HepG2 (cell line): ENCODE measurements around the gene OR10P1. TPM values are rescaled to one million over a fixed set of nuclear protein-coding genes. Genes with fewer than 3 reads are reported as not detected.

ENCODE experiments used
- ATAC-seq: fragments of 200-7000 bp; cut with Tn5 transposase; 3 replicates; pipeline ENCODE4 v1.9.1; 2020; ENCODE audit warnings: mild to moderate bottlenecking, moderate library complexity
- BruUV-seq: library from RNA; stranded (reverse); fragments of 400-500 nt; replicated peaks from 2 replicates; lab custom pipeline; 2021; lab: Mats Ljungman, UMichigan
- CTCF ChIA-PET: fragments of 300-600 bp; formaldehyde crosslinking; extraction: SDS; loops from one replicate; lab custom pipeline; 2021; ENCODE audit warnings: low total read pairs, inconsistent platforms, low intra/inter-chr PET ratio; lab: Yijun Ruan, JAX
- POLR2A ChIA-PET: fragments of 350-600 bp; sonication (Branson Sonifier 250); formaldehyde crosslinking; loops from one replicate; lab custom pipeline; 2020; ENCODE audit warnings: antibody characterized with exemption, inconsistent platforms; lab: Yijun Ruan, JAX
- DNase-seq: peaks from one replicate; pipeline ENCODE4 v3.0.0-alpha.2; 2015; ENCODE audit warnings: low spot score
- FAIRE-seq: peaks from 3 replicates; lab custom pipeline; 2011; peaks lifted over from hg19 to GRCh38; lab: Jason Lieb, UNC
- H2AFZ ChIP-seq: one replicate; pipeline ENCODE4 v1.6.1; 2011; ENCODE audit warnings: low read length, inconsistent platforms
- H3K27ac ChIP-seq: fragments of 300-600 bp; 3 replicates; pipeline ENCODE4 v1.8.0; 2011; ENCODE audit warnings: mixed run types, mild to moderate bottlenecking, mixed read lengths, low read length, inconsistent platforms; ENCODE audit not compliant: insufficient read depth; ENCODE audit errors: extremely low read length
- H3K27me3 ChIP-seq, 2 experiments: fragments of 200-600 bp in 1 of 2; 2 replicates in 1 of 2; 3 replicates in 1 of 2; pipeline versions ENCODE4 v1.6.0 to v1.8.0; 2011; ENCODE audit warnings: low read length in 2 of 2, mild to moderate bottlenecking in 2 of 2, moderate library complexity in 2 of 2, inconsistent platforms in 1 of 2; ENCODE audit not compliant: insufficient read depth in 2 of 2, control insufficient read depth in 1 of 2
- H3K36me3 ChIP-seq, 2 experiments: fragments of 200-600 bp in 1 of 2; replicated peaks in 1 of 2; 2 replicates in 1 of 2; 3 replicates in 1 of 2; pipeline versions ENCODE4 v1.5.1 to v1.8.0; 2011; ENCODE audit warnings: low read length in 2 of 2, inconsistent platforms in 1 of 2; ENCODE audit not compliant: insufficient read depth in 2 of 2, control insufficient read depth in 1 of 2
- H3K4me1 ChIP-seq: 2 replicates; pipeline ENCODE4 v1.5.1; 2012; ENCODE audit warnings: low read length, inconsistent platforms; ENCODE audit not compliant: insufficient read depth
- H3K4me2 ChIP-seq: 2 replicates; pipeline ENCODE4 v1.6.0; 2011; ENCODE audit warnings: low read depth, low read length, inconsistent platforms
- H3K4me3 ChIP-seq, 3 experiments: fragments of 200-600 bp in 1 of 3; sonication (generic), shearing (Covaris generic) in 1 of 3; replicated peaks in 1 of 3; 2 replicates each; pipeline ENCODE4 v1.5.1; 2011 to 2016; ENCODE audit warnings: low read length in 3 of 3, inconsistent platforms in 2 of 3, low read depth in 2 of 3, mild to moderate bottlenecking in 2 of 3, control low read depth in 1 of 3, mixed read lengths in 1 of 3; ENCODE audit not compliant: insufficient read depth in 1 of 3
- H3K79me2 ChIP-seq: one replicate; pipeline ENCODE4 v1.6.1; 2011; ENCODE audit warnings: low read length, inconsistent platforms; ENCODE audit not compliant: insufficient read depth
- H3K9ac ChIP-seq: 2 replicates; pipeline ENCODE4 v1.6.0; 2011; ENCODE audit warnings: mild to moderate bottlenecking, low read depth, low read length, inconsistent platforms; ENCODE audit not compliant: insufficient read depth
- H3K9me3 ChIP-seq: 2 replicates; pipeline ENCODE4 v1.5.1; 2012; ENCODE audit warnings: mild to moderate bottlenecking, low read length
- H4K20me1 ChIP-seq: 2 replicates; pipeline ENCODE4 v1.6.0; 2011; ENCODE audit warnings: inconsistent platforms, mild to moderate bottlenecking, low read length, moderate library complexity; ENCODE audit not compliant: insufficient read depth
- CERS6 ChIP-seq: sonication (generic); formaldehyde crosslinking; IDR thresholded peaks from 2 replicates; pipeline ENCODE4 v1.5.0; 2020; ENCODE audit warnings: missing genetic modification reagents
- DZIP1 ChIP-seq: sonication (generic); formaldehyde crosslinking; IDR thresholded peaks from 2 replicates; pipeline ENCODE4 v1.5.0; 2020; ENCODE audit warnings: mild to moderate bottlenecking, missing genetic modification reagents
- JUND ChIP-seq: sonication (generic); formaldehyde crosslinking; IDR thresholded peaks from 2 replicates; pipeline ENCODE4 v1.8.0; 2022; ENCODE audit warnings: mild to moderate bottlenecking, missing genetic modification reagents
- NFATC3 ChIP-seq: sonication (generic); formaldehyde crosslinking; IDR thresholded peaks from 2 replicates; pipeline ENCODE4 v1.5.1; 2020; ENCODE audit warnings: mild to moderate bottlenecking, missing genetic modification reagents
- PCBP2 ChIP-seq: fragments of 200-400 bp; formaldehyde crosslinking; optimal IDR thresholded peaks from 2 replicates; pipeline ENCODE3; 2018; ENCODE audit warnings: low read length, low read depth; ENCODE audit not compliant: poor library complexity, severe bottlenecking
- REL ChIP-seq: sonication (generic); formaldehyde crosslinking; conservative IDR thresholded peaks from 2 replicates; pipeline ENCODE4 v1.8.0; 2022; ENCODE audit warnings: mild to moderate bottlenecking, missing genetic modification reagents, moderate library complexity
- RFXAP ChIP-seq: sonication (generic); formaldehyde crosslinking; IDR thresholded peaks from 2 replicates; pipeline ENCODE4 v1.4.0; 2020; ENCODE audit warnings: missing genetic modification reagents, borderline replicate concordance
- SIX4 ChIP-seq: sonication (generic); formaldehyde crosslinking; IDR thresholded peaks from 2 replicates; pipeline ENCODE4 v1.4.0; 2020; ENCODE audit warnings: missing genetic modification reagents
- TBX3 ChIP-seq: fragments of 450-650 bp; IDR thresholded peaks from 2 replicates; pipeline ENCODE4 v1.6.1; 2017; ENCODE audit warnings: antibody characterized with exemption, mild to moderate bottlenecking, inconsistent platforms, borderline replicate concordance
- ZNF138 ChIP-seq: sonication (generic); formaldehyde crosslinking; IDR thresholded peaks from 2 replicates; pipeline ENCODE4 v1.5.0; 2020; ENCODE audit warnings: mild to moderate bottlenecking, low read depth, missing genetic modification reagents
- ZNF232 ChIP-seq: sonication (generic); formaldehyde crosslinking; IDR thresholded peaks from 2 replicates; pipeline ENCODE4 v1.4.0; 2020; ENCODE audit warnings: missing genetic modification reagents, borderline replicate concordance
- ZNF263 ChIP-seq: sonication (generic); formaldehyde crosslinking; IDR thresholded peaks from 2 replicates; pipeline ENCODE4 v1.4.0; 2020; ENCODE audit warnings: missing genetic modification reagents
- ZNF362 ChIP-seq: sonication (generic); formaldehyde crosslinking; IDR thresholded peaks from 2 replicates; pipeline ENCODE4 v1.4.0; 2020; ENCODE audit warnings: missing genetic modification reagents, mild to moderate bottlenecking, borderline replicate concordance
- ZNF567 ChIP-seq: sonication (generic); formaldehyde crosslinking; IDR thresholded peaks from 2 replicates; pipeline ENCODE4 v1.8.1; 2023; ENCODE audit warnings: mild to moderate bottlenecking, missing genetic modification reagents, borderline replicate concordance
- ZNF891 ChIP-seq: sonication (generic); formaldehyde crosslinking; IDR thresholded peaks from 2 replicates; pipeline ENCODE4 v1.5.0; 2020; ENCODE audit warnings: mild to moderate bottlenecking, missing genetic modification reagents
- in situ Hi-C: cut with HindIII; loops from 2 replicates; pipeline ENCODE4 v1.10.0; 2017; ENCODE audit warnings: low pct_unique_long_range_greater_than_20kb; ENCODE audit not compliant: extremely low pct_ligation_motif_present
- intact Hi-C: fragments of 100-400 bp; cut with micrococcal nuclease; formaldehyde crosslinking; loops from one replicate; pipeline ENCODE4 v1.10.0; 2022; ENCODE audit not compliant: unreplicated experiment
- polyA plus RNA-seq, 8 experiments: library from polyadenylated mRNA; depleted of rRNA in 3 of 8; stranded (reverse) in 7 of 8; unstranded in 1 of 8; fragments of >200 nt; fragmentation: Illumina TruSeq in 4 of 8; extraction: Trizol in 4 of 8; gene quantifications; 2 replicates each; pipeline versions ENCODE4 v1.2.1 to v1.2.3, GENCODE V29; 2011 to 2016; ENCODE audit warnings: low read depth in 4 of 8, missing spikeins in 1 of 8, mixed read lengths in 1 of 8; ENCODE audit not compliant: insufficient read depth in 1 of 8
- total RNA-seq, 5 experiments: library from RNA; depleted of rRNA; stranded (reverse); fragments of >200 nt; fragmentation: Illumina TruSeq; extraction: Trizol; gene quantifications; 2 replicates each; pipeline ENCODE4 v1.2.3, GENCODE V29; 2016; ENCODE audit warnings: low read depth in 1 of 5

OR10P1 gene
- total and polyA plus RNA-seq, 2 of the 13 experiments (the other 11 are each of a cell fraction or from before 2014, with no cell fraction given) = not detected

GRCh38 chr12:55624056-55624455 is 12.6 kb upstream of the OR10P1 start:
- DNase-seq = no peak
- Histone ChIP-seq H3K4me2 (no peak overlapping the region), H3K36me3 (no peaks in the 10 kb centered on the region), H3K27ac (no peak overlapping the region), H3K4me1 (no peaks in the 10 kb centered on the region), H4K20me1 (no peaks in the 10 kb centered on the region), H3K9ac (no peak overlapping the region), H3K9me3 (no peaks in the 10 kb centered on the region), H2AFZ (no peak overlapping the region), H3K79me2 (no peaks in the 10 kb centered on the region), H3K27me3 (no peaks in the 10 kb centered on the region; a peak in 1 of 5 replicates), H3K4me3 (no peak overlapping the region)
- BruUV-seq = no TSS peak
- no peak for FAIRE-seq
- ChIA-PET POLR2A (no interaction called here), CTCF (no interaction called here)
- no peak for ATAC-seq
- in situ Hi-C loops = no loop called here
- TF ChIP-seq ZNF138 (CRISPR knock-in tag) (no peak), CERS6 (CRISPR knock-in tag) (no peak), SIX4 (CRISPR knock-in tag) (no peak), PCBP2 (no peak), ZNF232 (CRISPR knock-in tag) (no peak), JUND (CRISPR knock-in tag) (no peak), ZNF891 (CRISPR knock-in tag) (no peak), ZNF362 (CRISPR knock-in tag) (no peak), NFATC3 (no peak), REL (CRISPR knock-in tag) (no peak), ZNF263 (no peak), ZNF567 (CRISPR knock-in tag) (no peak), TBX3 (no peak), DZIP1 (CRISPR knock-in tag) (no peak), RFXAP (CRISPR knock-in tag) (no peak)
- intact Hi-C loops = no loop called here
